CD4-positive, alpha-beta T cell (primary cell): Measurements from ENCODE around the gene EML6. TPM values are rescaled to one million over a fixed set of nuclear protein-coding genes. Genes with fewer than 3 reads are reported as not detected.
A peak's percentile ranks its signal among the peaks of the same experiment; 100 is the strongest.

Source experiments
- ATAC-seq: fragments of 200-7000 bp; cut with Tn5 transposase; one replicate; pipeline ENCODE4 v1.10.0; 2022; ENCODE audit warnings: mild to moderate bottlenecking; ENCODE audit not compliant: poor library complexity
- CTCF ChIA-PET: fragments of 350-600 bp; sonication (Branson Sonifier 250); formaldehyde crosslinking; loops from one replicate; lab custom pipeline; 2021; ENCODE audit warnings: antibody characterized with exemption, inconsistent platforms; lab: Charles Lee
- POLR2A ChIA-PET: fragments of 350-600 bp; sonication (Branson Sonifier 250); formaldehyde crosslinking; loops from one replicate; lab custom pipeline; 2021; ENCODE audit warnings: antibody characterized with exemption, inconsistent platforms; lab: Charles Lee
- DNase-seq, 14 experiments: peaks; one replicate each; pipeline ENCODE4 v3.0.0-alpha.2; 2013 to 2020; ENCODE audit warnings: mixed read lengths in 2 of 14
- H3K27ac ChIP-seq, 2 donors: one replicate each; pipeline versions ENCODE4 v1.5.1 to v1.7.0; 2013; ENCODE audit warnings: low read length in 2 of 2, low read depth in 1 of 2, mild to moderate bottlenecking in 1 of 2
- H3K27me3 ChIP-seq, 2 experiments: 1 replicate in 1 of 2; 2 replicates in 1 of 2; pipeline versions ENCODE4 v1.6.1 to v1.7.0; 2013; ENCODE audit warnings: low read length in 2 of 2, control low read depth in 1 of 2, mild to moderate bottlenecking in 1 of 2, moderate library complexity in 1 of 2; ENCODE audit not compliant: insufficient read depth in 2 of 2, control insufficient read depth in 1 of 2
- H3K36me3 ChIP-seq: one replicate; pipeline ENCODE4 v1.6.1; 2013; ENCODE audit warnings: low read length, control low read depth; ENCODE audit not compliant: insufficient read depth
- H3K4me1 ChIP-seq: one replicate; pipeline ENCODE4 v1.6.1; 2013; ENCODE audit warnings: low read length, control low read depth; ENCODE audit not compliant: insufficient read depth
- H3K4me3 ChIP-seq: one replicate; pipeline ENCODE4 v1.5.1; 2013; ENCODE audit warnings: mild to moderate bottlenecking, low read length, moderate library complexity
- H3K9me3 ChIP-seq, 2 experiments: 1 replicate in 1 of 2; 2 replicates in 1 of 2; pipeline versions ENCODE4 v1.6.1 to v1.7.0; 2013; ENCODE audit warnings: low read length in 2 of 2, mild to moderate bottlenecking in 2 of 2, control low read depth in 1 of 2, moderate library complexity in 1 of 2; ENCODE audit not compliant: control insufficient read depth in 1 of 2, insufficient read depth in 1 of 2
- H3K27ac Mint-ChIP-seq: one replicate; pipeline ENCODE4 v1.8.0; 2020; ENCODE audit warnings: mixed read lengths
- H3K27me3 Mint-ChIP-seq: one replicate; pipeline ENCODE4 v1.8.0; 2021; ENCODE audit warnings: mixed read lengths
- H3K36me3 Mint-ChIP-seq: one replicate; pipeline ENCODE4 v1.8.0; 2021; ENCODE audit warnings: low read depth, mixed read lengths
- H3K4me1 Mint-ChIP-seq: one replicate; pipeline ENCODE4 v1.8.0; 2021; ENCODE audit warnings: low read depth, mixed read lengths
- H3K4me3 Mint-ChIP-seq: one replicate; pipeline ENCODE4 v1.8.0; 2020; ENCODE audit warnings: mild to moderate bottlenecking, mixed read lengths
- H3K9me3 Mint-ChIP-seq: one replicate; pipeline ENCODE4 v1.8.0; 2020; ENCODE audit warnings: mixed read lengths
- CTCF ChIP-seq: fragments of 200-600 bp; IDR thresholded peaks from one replicate; pipeline ENCODE4 v1.8.0; 2022; ENCODE audit warnings: antibody characterized with exemption, mild to moderate bottlenecking
- intact Hi-C, 2 experiments: fragments of 100-400 bp; cut with DNase I in 1 of 2; cut with micrococcal nuclease in 1 of 2; formaldehyde crosslinking; loops; one replicate each; pipeline versions ENCODE4 v1.15.1 to v1.9.0; 2023 to 2025; cut with DNase I, micrococcal nuclease
- total RNA-seq, 174 experiments: library from RNA in 2 of 174; stranded (reverse) in 2 of 174; gene quantifications; one replicate each; pipeline ENCODE4 v1.2.3 and lab custom pipeline; 2021 to 2026

Gene EML6
- total RNA-seq, 2 experiments from 2014 or later: 0.22 to 0.34 TPM

GRCh38 chr2:55009277-55010060 is 286.0 kb downstream of the EML6 start:
- ChIA-PET POLR2A (interaction anchor here (1.2 to 1.7 kb wide), 3 partner anchors 9 to 41 kb away, joined by 4 to 13 read pairs (median 5); partner anchors contain the start of gene RTN4), CTCF (interaction anchor here (0.5 to 5.9 kb wide), 3 partner anchors 40 to 374 kb away, joined by 3 to 24 read pairs (median 5); partner anchors contain the start of gene RTN4)
- H3K4me3 Mint-ChIP-seq: peak overlapping the region; percentile 92

GRCh38 chr2:55010149-55010591 is 286.7 kb downstream of the EML6 start:
- POLR2A ChIA-PET: interaction anchor here (0.8 to 1.7 kb wide), 5 partner anchors 8 to 124 kb away, joined by 3 to 13 read pairs (median 4); partner anchors contain the start of gene RTN4
- intact Hi-C loops: loop anchor here (5.0 to 10.0 kb wide), 6 partner anchors 33 to 895 kb away; partner anchors contain the start of gene ACYP2 (in 1 of the 2)

More at GRCh38 chr2:55009277-55010060, 286.0 kb downstream of the EML6 start:
- peak; percentile 45 for ATAC-seq
- no peak for TF ChIP-seq CTCF
- peak in 2 of 14 experiments; percentile 32 to 36 for DNase-seq
- Mint-ChIP-seq H3K4me1 (peaks cover 77% of the 10 kb centered on the region), H3K27me3 (no peaks in the 10 kb centered on the region), H3K9me3 (no peaks in the 10 kb centered on the region), H3K36me3 (peaks cover 5% of the 10 kb centered on the region), H3K27ac (peak overlapping the region; percentile 87)
- H3K36me3 ChIP-seq: no peaks in the 10 kb centered on the region
- H3K9me3 ChIP-seq: no peaks in the 10 kb centered on the region
- peak overlapping the region; percentile 54 for H3K4me3 ChIP-seq
- no peaks in the 10 kb centered on the region for H3K27me3 ChIP-seq
- H3K4me1 ChIP-seq: peaks cover 9% of the 10 kb centered on the region
- H3K27ac ChIP-seq: peak overlapping the region; percentile 25 to 36
- intact Hi-C loops: loop anchor here (2.0 to 10.0 kb wide), 7 partner anchors 32 to 895 kb away; partner anchors contain the start of genes ACYP2 (in 1 of the 2) and RTN4 (in 1 of the 2)

More at GRCh38 chr2:55010149-55010591, 286.7 kb downstream of the EML6 start:
- Histone ChIP-seq H3K9me3 (no peaks in the 10 kb centered on the region), H3K4me1 (peaks cover 9% of the 10 kb centered on the region), H3K4me3 (peak overlapping the region; percentile 54), H3K36me3 (no peaks in the 10 kb centered on the region), H3K27ac (peak overlapping the region; percentile 25 to 36), H3K27me3 (no peaks in the 10 kb centered on the region)
- ATAC-seq (peak; percentile 94), DNase-seq (peak; percentile 22 to 81 (median 38))
- TF ChIP-seq CTCF: no peak
- Mint-ChIP-seq H3K27me3 (no peaks in the 10 kb centered on the region), H3K4me3 (peak overlapping the region; percentile 92), H3K27ac (peak overlapping the region; percentile 87), H3K4me1 (peaks cover 76% of the 10 kb centered on the region), H3K36me3 (peaks cover 5% of the 10 kb centered on the region), H3K9me3 (no peaks in the 10 kb centered on the region)
- CTCF ChIA-PET: interaction anchor here (1.4 to 5.9 kb wide), 2 partner anchors 39 to 158 kb away, joined by 5 to 24 read pairs; partner anchors contain the start of gene RTN4
